ENCODE measurements around the gene NFKB1.

Gene NFKB1

DNA sequence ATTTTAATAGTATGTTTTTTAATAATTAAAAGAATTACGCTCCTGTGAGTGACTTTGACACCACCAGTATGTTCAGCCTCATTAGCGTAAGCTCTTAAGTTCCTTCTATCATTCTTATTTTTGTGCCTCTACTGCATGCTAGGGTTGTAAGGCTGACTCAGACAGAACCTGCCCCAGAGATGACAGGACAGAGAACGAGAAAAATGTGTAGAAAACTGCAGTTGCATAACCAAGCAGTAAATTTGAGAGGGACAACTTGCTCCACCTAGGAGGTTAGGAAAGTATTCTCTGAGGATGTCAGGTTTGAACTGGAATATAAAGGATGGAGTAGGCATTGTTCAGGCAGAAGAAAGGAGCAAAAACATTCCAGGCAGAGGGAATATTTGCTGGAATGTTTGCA, 98.7 kb downstream of the NFKB1 start:
- no peak overlapping the region for H3K9ac ChIP-seq (ENCODE audit: low read length)
- peaks cover 89% of the 10 kb centered on the region for H3K36me3 ChIP-seq (ENCODE audit: insufficient read depth, low read length)
- H3K4me1 ChIP-seq (ENCODE audit: insufficient read depth, low read length, severe bottlenecking): no peaks in the 10 kb centered on the region
- no peak for TF ChIP-seq EZH2 (IDR thresholded peaks at IDR 0.05; ENCODE audit: borderline replicate concordance, low read length)
- TF ChIP-seq, protein P1, sequence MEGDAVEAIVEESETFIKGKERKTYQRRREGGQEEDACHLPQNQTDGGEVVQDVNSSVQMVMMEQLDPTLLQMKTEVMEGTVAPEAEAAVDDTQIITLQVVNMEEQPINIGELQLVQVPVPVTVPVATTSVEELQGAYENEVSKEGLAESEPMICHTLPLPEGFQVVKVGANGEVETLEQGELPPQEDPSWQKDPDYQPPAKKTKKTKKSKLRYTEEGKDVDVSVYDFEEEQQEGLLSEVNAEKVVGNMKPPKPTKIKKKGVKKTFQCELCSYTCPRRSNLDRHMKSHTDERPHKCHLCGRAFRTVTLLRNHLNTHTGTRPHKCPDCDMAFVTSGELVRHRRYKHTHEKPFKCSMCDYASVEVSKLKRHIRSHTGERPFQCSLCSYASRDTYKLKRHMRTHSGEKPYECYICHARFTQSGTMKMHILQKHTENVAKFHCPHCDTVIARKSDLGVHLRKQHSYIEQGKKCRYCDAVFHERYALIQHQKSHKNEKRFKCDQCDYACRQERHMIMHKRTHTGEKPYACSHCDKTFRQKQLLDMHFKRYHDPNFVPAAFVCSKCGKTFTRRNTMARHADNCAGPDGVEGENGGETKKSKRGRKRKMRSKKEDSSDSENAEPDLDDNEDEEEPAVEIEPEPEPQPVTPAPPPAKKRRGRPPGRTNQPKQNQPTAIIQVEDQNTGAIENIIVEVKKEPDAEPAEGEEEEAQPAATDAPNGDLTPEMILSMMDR (IDR thresholded peaks at IDR 0.05; ENCODE audit: low read length): no peak
- H3K79me2 ChIP-seq (ENCODE audit: insufficient read depth, low read length): no peaks in the 10 kb centered on the region
- H4K20me1 ChIP-seq (ENCODE audit: insufficient read depth, low read length): no peaks in the 10 kb centered on the region
- H3K9me3 ChIP-seq (ENCODE audit: low read length): no peaks in the 10 kb centered on the region
- no peak overlapping the region for H2AFZ ChIP-seq (ENCODE audit: low read length)
- H3K4me2 ChIP-seq (ENCODE audit: low read length): no peak overlapping the region
- H3F3A ChIP-seq (ENCODE audit: insufficient read depth, low read length): no peaks in the 10 kb centered on the region
- H3K27ac ChIP-seq (ENCODE audit: low read depth, low read length, poor library complexity, severe bottlenecking): no peak overlapping the region
- no peak overlapping the region for H3K4me3 ChIP-seq (ENCODE audit: low read depth, low read length, poor library complexity, severe bottlenecking)
- H3K9me2 ChIP-seq (ENCODE audit: low read depth, low read length): no peaks in the 10 kb centered on the region
- H3K27me3 ChIP-seq (ENCODE audit: insufficient read depth, low read length): no peaks in the 10 kb centered on the region

DNA sequence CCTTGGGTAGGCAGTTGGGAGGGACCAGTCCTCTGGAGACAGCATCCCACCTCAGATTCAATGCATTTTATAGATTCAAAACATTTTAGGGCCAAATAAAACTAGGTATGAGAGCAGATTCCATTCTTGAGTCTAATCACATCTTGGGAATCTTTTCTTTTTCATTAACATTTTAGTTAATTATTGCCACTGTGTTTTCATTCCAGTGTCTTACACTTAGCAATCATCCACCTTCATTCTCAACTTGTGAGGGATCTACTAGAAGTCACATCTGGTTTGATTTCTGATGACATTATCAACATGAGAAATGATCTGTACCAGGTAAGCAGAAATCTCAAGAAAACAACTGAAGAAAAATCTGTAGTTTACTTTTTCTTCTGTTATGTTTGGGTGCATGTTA, 99.5 kb downstream of the NFKB1 start:
- no peak overlapping the region for H3K4me2 ChIP-seq (ENCODE audit: low read length)
- H3K9me2 ChIP-seq (ENCODE audit: low read depth, low read length): no peaks in the 10 kb centered on the region
- no peaks in the 10 kb centered on the region for H3K4me1 ChIP-seq (ENCODE audit: insufficient read depth, low read length, severe bottlenecking)
- no peak overlapping the region for H3K4me3 ChIP-seq (ENCODE audit: low read depth, low read length, poor library complexity, severe bottlenecking)
- no peaks in the 10 kb centered on the region for H3F3A ChIP-seq (ENCODE audit: insufficient read depth, low read length)
- TF ChIP-seq, protein P1 (IDR thresholded peaks at IDR 0.05; ENCODE audit: low read length): no peak
- no peak for TF ChIP-seq EZH2 (IDR thresholded peaks at IDR 0.05; ENCODE audit: borderline replicate concordance, low read length)
- no peaks in the 10 kb centered on the region for H4K20me1 ChIP-seq (ENCODE audit: insufficient read depth, low read length)
- peaks cover 91% of the 10 kb centered on the region for H3K36me3 ChIP-seq (ENCODE audit: insufficient read depth, low read length)
- H3K9ac ChIP-seq (ENCODE audit: low read length): no peak overlapping the region
- no peak overlapping the region for H3K27ac ChIP-seq (ENCODE audit: low read depth, low read length, poor library complexity, severe bottlenecking)
- H2AFZ ChIP-seq (ENCODE audit: low read length): no peak overlapping the region
- H3K9me3 ChIP-seq (ENCODE audit: low read length): no peaks in the 10 kb centered on the region
- no peaks in the 10 kb centered on the region for H3K27me3 ChIP-seq (ENCODE audit: insufficient read depth, low read length)
- H3K79me2 ChIP-seq (ENCODE audit: insufficient read depth, low read length): no peaks in the 10 kb centered on the region

DNA sequence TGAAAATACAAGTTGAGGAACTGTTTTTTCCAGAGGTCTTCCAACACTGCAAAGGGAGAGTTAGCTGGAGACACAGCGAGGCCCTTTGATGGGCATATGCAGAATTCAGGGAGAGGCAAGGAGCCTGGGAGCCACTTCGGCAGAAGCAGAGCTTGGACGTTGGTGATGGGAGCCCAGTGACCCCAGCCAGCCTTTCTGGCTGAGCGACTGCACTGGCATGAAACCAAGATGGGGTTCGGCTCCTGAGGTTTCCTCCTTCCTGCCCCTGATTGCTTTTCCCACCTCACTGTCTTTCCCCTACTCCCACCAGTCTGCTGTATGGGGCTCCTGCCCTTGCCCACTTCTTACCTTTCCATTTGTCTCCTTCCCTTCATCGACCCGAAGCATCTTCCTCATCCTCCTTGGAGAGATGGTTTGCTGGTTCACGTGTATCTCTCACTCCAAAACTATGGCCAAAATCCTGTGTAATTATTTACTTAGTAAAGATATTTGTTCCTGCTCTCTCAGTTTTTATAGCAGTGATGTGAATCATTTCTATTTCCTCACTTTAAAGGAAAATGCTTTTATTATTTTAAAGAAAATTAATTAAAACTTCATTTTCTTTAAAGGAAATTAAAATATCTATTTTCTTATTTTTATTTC, 100.5 kb downstream of the NFKB1 start:
- Histone ChIP-seq H3K9me2 (ENCODE audit: low read depth, low read length) (no peaks in the 10 kb centered on the region), H3F3A (ENCODE audit: insufficient read depth, low read length) (no peaks in the 10 kb centered on the region), H3K27me3 (ENCODE audit: insufficient read depth, low read length) (no peaks in the 10 kb centered on the region), H3K4me2 (ENCODE audit: low read length) (no peak overlapping the region), H3K27ac (ENCODE audit: low read depth, low read length, poor library complexity, severe bottlenecking) (no peak overlapping the region), H4K20me1 (ENCODE audit: insufficient read depth, low read length) (no peaks in the 10 kb centered on the region), H3K4me1 (ENCODE audit: insufficient read depth, low read length, severe bottlenecking) (no peaks in the 10 kb centered on the region), H3K9ac (ENCODE audit: low read length) (no peak overlapping the region), H2AFZ (ENCODE audit: low read length) (no peak overlapping the region), H3K9me3 (ENCODE audit: low read length) (no peaks in the 10 kb centered on the region), H3K36me3 (ENCODE audit: insufficient read depth, low read length) (peaks cover 89% of the 10 kb centered on the region), H3K79me2 (ENCODE audit: insufficient read depth, low read length) (no peaks in the 10 kb centered on the region), H3K4me3 (ENCODE audit: low read depth, low read length, poor library complexity, severe bottlenecking) (no peak overlapping the region)
- TF ChIP-seq, protein P1 (IDR thresholded peaks at IDR 0.05; ENCODE audit: low read length): no peak
- TF ChIP-seq EZH2 (IDR thresholded peaks at IDR 0.05; ENCODE audit: borderline replicate concordance, low read length): no peak
